ENCODE results near the gene TANGO6. TPM values are rescaled to one million over a fixed set of nuclear protein-coding genes. Genes with fewer than 3 reads are reported as not detected.

Gene TANGO6
- total RNA-seq, 2 experiments from 2014 or later = 22.7 to 22.8 TPM

DNA sequence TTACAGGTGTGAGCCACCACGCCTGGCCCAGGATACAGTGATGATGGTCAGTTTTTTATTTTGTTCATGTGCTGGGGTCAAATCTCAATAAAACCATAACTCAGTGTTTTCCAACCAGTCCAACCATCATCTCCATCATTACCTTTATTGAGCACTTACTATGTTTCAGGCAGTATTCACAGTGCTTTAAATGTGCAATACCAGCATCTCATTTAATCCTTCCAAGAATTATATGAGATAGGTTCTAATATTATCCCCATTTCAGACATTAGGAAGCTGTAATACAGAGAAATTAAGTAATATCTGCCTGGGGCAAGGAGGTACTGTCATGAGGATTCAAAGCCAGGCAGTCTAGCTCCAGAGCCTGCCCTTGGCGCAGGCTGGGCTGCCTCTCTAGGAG lies 36.9 kb upstream of the TANGO6 start:
- BruUV-seq (replicated peaks) = no TSS peak
- Histone ChIP-seq H3K9me2 (ENCODE audit: insufficient read depth, low read length) (no peaks in the 10 kb centered on the region), H3K4me3 (ENCODE audit: low read depth, low read length, poor library complexity, severe bottlenecking) (no peak overlapping the region), H2AFZ (ENCODE audit: low read length) (no peak overlapping the region), H3K9me3 (ENCODE audit: low read length) (no peaks in the 10 kb centered on the region), H4K20me1 (ENCODE audit: insufficient read depth, low read length) (no peaks in the 10 kb centered on the region), H3K36me3 (ENCODE audit: insufficient read depth, low read length) (no peaks in the 10 kb centered on the region), H3K4me2 (ENCODE audit: low read length) (no peak overlapping the region), H3K79me2 (ENCODE audit: insufficient read depth, low read depth, low read length) (no peaks in the 10 kb centered on the region), H3K4me1 (ENCODE audit: insufficient read depth, low read length, poor library complexity, severe bottlenecking) (no peaks in the 10 kb centered on the region), H3K27ac (ENCODE audit: low read depth, low read length, poor library complexity, severe bottlenecking) (no peak overlapping the region)
- ChIA-PET POLR2A (no interaction called here), CTCF (ENCODE audit: unreplicated experiment) (no interaction called here)
- TF ChIP-seq, protein P1, sequence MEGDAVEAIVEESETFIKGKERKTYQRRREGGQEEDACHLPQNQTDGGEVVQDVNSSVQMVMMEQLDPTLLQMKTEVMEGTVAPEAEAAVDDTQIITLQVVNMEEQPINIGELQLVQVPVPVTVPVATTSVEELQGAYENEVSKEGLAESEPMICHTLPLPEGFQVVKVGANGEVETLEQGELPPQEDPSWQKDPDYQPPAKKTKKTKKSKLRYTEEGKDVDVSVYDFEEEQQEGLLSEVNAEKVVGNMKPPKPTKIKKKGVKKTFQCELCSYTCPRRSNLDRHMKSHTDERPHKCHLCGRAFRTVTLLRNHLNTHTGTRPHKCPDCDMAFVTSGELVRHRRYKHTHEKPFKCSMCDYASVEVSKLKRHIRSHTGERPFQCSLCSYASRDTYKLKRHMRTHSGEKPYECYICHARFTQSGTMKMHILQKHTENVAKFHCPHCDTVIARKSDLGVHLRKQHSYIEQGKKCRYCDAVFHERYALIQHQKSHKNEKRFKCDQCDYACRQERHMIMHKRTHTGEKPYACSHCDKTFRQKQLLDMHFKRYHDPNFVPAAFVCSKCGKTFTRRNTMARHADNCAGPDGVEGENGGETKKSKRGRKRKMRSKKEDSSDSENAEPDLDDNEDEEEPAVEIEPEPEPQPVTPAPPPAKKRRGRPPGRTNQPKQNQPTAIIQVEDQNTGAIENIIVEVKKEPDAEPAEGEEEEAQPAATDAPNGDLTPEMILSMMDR (conservative IDR thresholded peaks at IDR 0.05; ENCODE audit: low read length) = no peak
- TF ChIP-seq EZH2phosphoT487 (IDR thresholded peaks at IDR 0.05; ENCODE audit: borderline replicate concordance, low read depth, low read length) = no peak
- no peak for DNase-seq (ENCODE audit: low spot score)
- intact Hi-C loops (cut with micrococcal nuclease; ENCODE audit: unreplicated experiment) = no loop called here

DNA sequence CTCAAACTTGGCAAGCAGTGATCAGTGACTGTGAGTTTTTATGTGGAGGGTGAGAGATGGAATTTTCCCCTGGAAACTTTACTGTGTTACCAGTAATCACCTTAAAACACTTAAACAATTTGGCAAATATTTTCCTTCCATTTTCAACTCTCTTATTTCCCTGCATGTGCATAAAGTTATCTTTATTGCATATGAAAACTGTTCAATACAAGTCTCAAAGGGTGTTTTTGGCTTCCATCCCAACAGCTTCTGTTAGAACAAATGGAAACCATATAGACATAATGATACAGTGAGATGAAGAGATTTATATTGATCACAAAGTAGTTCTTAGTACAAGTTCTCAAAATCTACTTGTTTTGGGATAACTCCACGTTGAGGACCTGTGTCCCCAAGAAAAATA lies 36.4 kb upstream of the TANGO6 start:
- CTCF ChIA-PET (ENCODE audit: unreplicated experiment) = no interaction called here
- no peaks in the 10 kb centered on the region for H4K20me1 ChIP-seq (ENCODE audit: insufficient read depth, low read length)
- H3K9me3 ChIP-seq (ENCODE audit: low read length) = no peaks in the 10 kb centered on the region
- no peaks in the 10 kb centered on the region for H3K36me3 ChIP-seq (ENCODE audit: insufficient read depth, low read length)
- no peaks in the 10 kb centered on the region for H3K4me1 ChIP-seq (ENCODE audit: insufficient read depth, low read length, poor library complexity, severe bottlenecking)
- BruUV-seq (replicated peaks) = no TSS peak
- TF ChIP-seq, protein P1 (conservative IDR thresholded peaks at IDR 0.05; ENCODE audit: low read length) = no peak
- TF ChIP-seq EZH2phosphoT487 (IDR thresholded peaks at IDR 0.05; ENCODE audit: borderline replicate concordance, low read depth, low read length) = no peak
- POLR2A ChIA-PET = no interaction called here
- no peak overlapping the region for H3K4me2 ChIP-seq (ENCODE audit: low read length)
- no peak overlapping the region for H2AFZ ChIP-seq (ENCODE audit: low read length)
- H3K79me2 ChIP-seq (ENCODE audit: insufficient read depth, low read depth, low read length) = no peaks in the 10 kb centered on the region
- intact Hi-C loops (cut with micrococcal nuclease; ENCODE audit: unreplicated experiment) = no loop called here
- no peak for DNase-seq (ENCODE audit: low spot score)
- no peaks in the 10 kb centered on the region for H3K9me2 ChIP-seq (ENCODE audit: insufficient read depth, low read length)
- H3K27ac ChIP-seq (ENCODE audit: low read depth, low read length, poor library complexity, severe bottlenecking) = no peak overlapping the region
- H3K4me3 ChIP-seq (ENCODE audit: low read depth, low read length, poor library complexity, severe bottlenecking) = no peak overlapping the region

DNA sequence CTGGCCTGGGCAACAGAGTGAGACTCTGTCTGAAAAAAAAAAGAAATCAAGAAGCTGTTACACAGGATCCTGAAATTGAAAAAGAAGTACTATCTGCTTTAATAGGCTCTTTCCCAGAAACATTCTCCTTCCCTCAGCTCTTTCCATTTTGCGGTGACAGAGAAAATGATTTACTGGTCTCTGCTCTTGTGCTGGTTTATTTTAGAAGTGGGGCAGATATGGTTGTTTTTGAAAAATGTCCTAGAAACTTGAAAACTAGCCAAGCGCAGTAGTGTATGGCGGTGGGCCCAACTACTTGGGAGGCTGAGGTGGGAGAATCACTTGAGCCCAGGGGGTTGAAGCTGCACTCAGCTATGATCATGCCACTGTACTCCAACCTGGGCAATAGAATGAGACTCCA lies 28.8 kb upstream of the TANGO6 start:
- ChIA-PET CTCF (ENCODE audit: unreplicated experiment) (no interaction called here), POLR2A (no interaction called here)
- no TSS peak for BruUV-seq (replicated peaks)

More for the DNA sequence above, 28.8 kb upstream of the TANGO6 start:
- Histone ChIP-seq H4K20me1 (ENCODE audit: insufficient read depth, low read length) (no peaks in the 10 kb centered on the region), H3K4me3 (ENCODE audit: low read depth, low read length, poor library complexity, severe bottlenecking) (no peak overlapping the region), H3K4me1 (ENCODE audit: insufficient read depth, low read length, poor library complexity, severe bottlenecking) (no peaks in the 10 kb centered on the region), H3K4me2 (ENCODE audit: low read length) (no peak overlapping the region), H3K9me3 (ENCODE audit: low read length) (no peaks in the 10 kb centered on the region), H2AFZ (ENCODE audit: low read length) (no peak overlapping the region), H3K79me2 (ENCODE audit: insufficient read depth, low read depth, low read length) (no peaks in the 10 kb centered on the region), H3K9me2 (ENCODE audit: insufficient read depth, low read length) (no peaks in the 10 kb centered on the region), H3K36me3 (ENCODE audit: insufficient read depth, low read length) (no peaks in the 10 kb centered on the region), H3K27ac (ENCODE audit: low read depth, low read length, poor library complexity, severe bottlenecking) (no peak overlapping the region)
- no peak for DNase-seq (ENCODE audit: low spot score)
- TF ChIP-seq, protein P1 (conservative IDR thresholded peaks at IDR 0.05; ENCODE audit: low read length) = no peak
- TF ChIP-seq EZH2phosphoT487 (IDR thresholded peaks at IDR 0.05; ENCODE audit: borderline replicate concordance, low read depth, low read length) = no peak
- intact Hi-C loops (cut with micrococcal nuclease; ENCODE audit: unreplicated experiment) = no loop called here
